ENCODE data around the gene SCN2B. TPM values are rescaled to one million over a fixed set of nuclear protein-coding genes. Genes with fewer than 3 reads are reported as not detected.

The SCN2B gene
- total and polyA plus RNA-seq, 2 of the 13 experiments (the other 11 are each of a cell fraction or from before 2014, with no cell fraction given), result 0.01 to 0.02 TPM

GRCh38 chr11:118148240-118148639 is 28.2 kb downstream of the SCN2B start (continued):
- TF ChIP-seq IKZF5 (CRISPR knock-in tag; IDR thresholded peaks at IDR 0.05) (no peak), ZNF274 (CRISPR knock-in tag; IDR thresholded peaks at IDR 0.05) (no peak), ZNF329 (CRISPR knock-in tag; IDR thresholded peaks at IDR 0.05; ENCODE audit: low read depth) (no peak), GABPA (IDR thresholded peaks at IDR 0.05; ENCODE audit: low read depth, low read length) (0 out of 2 replicates have a peak, but pooled peaks have one; percentile 8), GABPA (CRISPR knock-in tag; IDR thresholded peaks at IDR 0.05; ENCODE audit: low read depth) (peak; percentile 30; the same call in 1 of the 2 replicates), KLF13 (CRISPR knock-in tag; IDR thresholded peaks at IDR 0.05) (no peak), NFYC (CRISPR knock-in tag; IDR thresholded peaks at IDR 0.05) (no peak), KIAA2018 (CRISPR knock-in tag; IDR thresholded peaks at IDR 0.05; ENCODE audit: borderline replicate concordance) (no peak), TBX3 (IDR thresholded peaks at IDR 0.05; ENCODE audit: borderline replicate concordance) (no peak), ZNF703 (CRISPR knock-in tag; IDR thresholded peaks at IDR 0.05; ENCODE audit: borderline replicate concordance) (no peak), ZNF850 (CRISPR knock-in tag; conservative IDR thresholded peaks at IDR 0.05) (no peak), LRRFIP1 (CRISPR knock-in tag; conservative IDR thresholded peaks at IDR 0.05) (no peak), GABPB1 (CRISPR knock-in tag; IDR thresholded peaks at IDR 0.05) (0 out of 2 replicates have a peak, but pooled peaks have one; percentile 39)
